ENCODE data around the gene NRXN3.

DNA sequence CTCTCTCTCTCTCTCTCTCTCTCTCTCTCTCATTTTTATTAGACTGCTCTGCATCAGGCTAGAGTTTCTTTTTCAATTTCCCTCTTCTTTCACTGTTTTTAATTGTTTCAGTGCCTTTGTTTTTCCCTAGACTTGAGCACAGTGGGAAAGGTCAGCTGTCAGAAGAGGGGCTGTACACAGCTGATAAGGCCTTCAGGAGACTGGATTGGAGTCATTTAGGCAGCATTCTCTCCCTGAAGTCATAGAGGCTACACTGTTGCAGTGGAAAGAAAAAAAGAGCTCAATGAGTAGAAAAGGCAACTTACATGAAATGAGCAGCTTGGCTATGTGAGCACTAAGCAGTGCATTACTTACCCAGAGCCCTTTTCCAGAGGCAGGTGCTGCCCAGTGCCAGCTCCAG is 456.9 kb downstream of the NRXN3 start:
- TF ChIP-seq YY1 (IDR thresholded peaks at IDR 0.05; ENCODE audit: low read depth) (no peak), EZH2phosphoT487 (IDR thresholded peaks at IDR 0.05; ENCODE audit: borderline replicate concordance, low read depth) (no peak)
- TF ChIP-seq, protein P1, sequence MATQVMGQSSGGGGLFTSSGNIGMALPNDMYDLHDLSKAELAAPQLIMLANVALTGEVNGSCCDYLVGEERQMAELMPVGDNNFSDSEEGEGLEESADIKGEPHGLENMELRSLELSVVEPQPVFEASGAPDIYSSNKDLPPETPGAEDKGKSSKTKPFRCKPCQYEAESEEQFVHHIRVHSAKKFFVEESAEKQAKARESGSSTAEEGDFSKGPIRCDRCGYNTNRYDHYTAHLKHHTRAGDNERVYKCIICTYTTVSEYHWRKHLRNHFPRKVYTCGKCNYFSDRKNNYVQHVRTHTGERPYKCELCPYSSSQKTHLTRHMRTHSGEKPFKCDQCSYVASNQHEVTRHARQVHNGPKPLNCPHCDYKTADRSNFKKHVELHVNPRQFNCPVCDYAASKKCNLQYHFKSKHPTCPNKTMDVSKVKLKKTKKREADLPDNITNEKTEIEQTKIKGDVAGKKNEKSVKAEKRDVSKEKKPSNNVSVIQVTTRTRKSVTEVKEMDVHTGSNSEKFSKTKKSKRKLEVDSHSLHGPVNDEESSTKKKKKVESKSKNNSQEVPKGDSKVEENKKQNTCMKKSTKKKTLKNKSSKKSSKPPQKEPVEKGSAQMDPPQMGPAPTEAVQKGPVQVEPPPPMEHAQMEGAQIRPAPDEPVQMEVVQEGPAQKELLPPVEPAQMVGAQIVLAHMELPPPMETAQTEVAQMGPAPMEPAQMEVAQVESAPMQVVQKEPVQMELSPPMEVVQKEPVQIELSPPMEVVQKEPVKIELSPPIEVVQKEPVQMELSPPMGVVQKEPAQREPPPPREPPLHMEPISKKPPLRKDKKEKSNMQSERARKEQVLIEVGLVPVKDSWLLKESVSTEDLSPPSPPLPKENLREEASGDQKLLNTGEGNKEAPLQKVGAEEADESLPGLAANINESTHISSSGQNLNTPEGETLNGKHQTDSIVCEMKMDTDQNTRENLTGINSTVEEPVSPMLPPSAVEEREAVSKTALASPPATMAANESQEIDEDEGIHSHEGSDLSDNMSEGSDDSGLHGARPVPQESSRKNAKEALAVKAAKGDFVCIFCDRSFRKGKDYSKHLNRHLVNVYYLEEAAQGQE (IDR thresholded peaks at IDR 0.05; ENCODE audit: low read depth, low read length), result no peak
- TF ChIP-seq, protein P2, sequence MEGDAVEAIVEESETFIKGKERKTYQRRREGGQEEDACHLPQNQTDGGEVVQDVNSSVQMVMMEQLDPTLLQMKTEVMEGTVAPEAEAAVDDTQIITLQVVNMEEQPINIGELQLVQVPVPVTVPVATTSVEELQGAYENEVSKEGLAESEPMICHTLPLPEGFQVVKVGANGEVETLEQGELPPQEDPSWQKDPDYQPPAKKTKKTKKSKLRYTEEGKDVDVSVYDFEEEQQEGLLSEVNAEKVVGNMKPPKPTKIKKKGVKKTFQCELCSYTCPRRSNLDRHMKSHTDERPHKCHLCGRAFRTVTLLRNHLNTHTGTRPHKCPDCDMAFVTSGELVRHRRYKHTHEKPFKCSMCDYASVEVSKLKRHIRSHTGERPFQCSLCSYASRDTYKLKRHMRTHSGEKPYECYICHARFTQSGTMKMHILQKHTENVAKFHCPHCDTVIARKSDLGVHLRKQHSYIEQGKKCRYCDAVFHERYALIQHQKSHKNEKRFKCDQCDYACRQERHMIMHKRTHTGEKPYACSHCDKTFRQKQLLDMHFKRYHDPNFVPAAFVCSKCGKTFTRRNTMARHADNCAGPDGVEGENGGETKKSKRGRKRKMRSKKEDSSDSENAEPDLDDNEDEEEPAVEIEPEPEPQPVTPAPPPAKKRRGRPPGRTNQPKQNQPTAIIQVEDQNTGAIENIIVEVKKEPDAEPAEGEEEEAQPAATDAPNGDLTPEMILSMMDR (IDR thresholded peaks at IDR 0.05), result no peak

Data from SK-N-SH (cell line).